ENCODE results near the gene C12orf43. TPM values are rescaled to one million over a fixed set of nuclear protein-coding genes. Genes with fewer than 3 reads are reported as not detected.

The C12orf43 gene
- total RNA-seq, 1 experiment from 2014 or later = 25.7 TPM

DNA sequence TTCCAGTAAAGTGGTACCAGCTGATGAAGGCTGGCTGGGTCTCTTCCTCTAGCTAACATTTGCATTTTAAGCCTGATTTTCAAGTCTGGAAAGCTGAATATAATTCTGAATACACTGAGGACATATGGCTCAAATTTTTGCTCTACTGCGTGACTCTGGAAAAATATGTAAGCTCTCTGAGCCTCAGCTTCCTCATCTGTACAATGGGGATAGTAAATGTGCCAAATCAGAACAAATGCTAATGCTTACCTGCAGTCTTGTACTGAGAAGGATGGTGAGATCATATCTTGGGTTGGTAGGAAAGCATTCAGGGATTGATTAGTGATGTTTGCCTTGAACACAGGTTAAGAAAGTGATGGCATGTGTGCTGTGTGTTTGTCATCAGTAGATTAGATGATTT lies 23.3 kb downstream of the C12orf43 start:
- no peak overlapping the region for H3K56ac ChIP-seq (ENCODE audit: insufficient read length, low read depth, low read length)
- Mint-ChIP-seq H3K9me3 (peaks cover 0 to 6% of the 10 kb centered on the region in 2 experiments; a peak in 2 of 5 replicates), H3K27me3 (ENCODE audit: low read depth) (peaks cover 12% of the 10 kb centered on the region), H3K4me1 (no peaks in the 10 kb centered on the region), H3K36me3 (ENCODE audit: insufficient read depth in 1 of 3, low read depth in 3 of 3) (no peaks in the 10 kb centered on the region), H3K4me3 (no peak overlapping the region), H3K27ac (no peak overlapping the region)
- no peak overlapping the region for H4K8ac ChIP-seq (replicated peaks; ENCODE audit: insufficient read length, low read depth, low read length)
- H3K9ac ChIP-seq (ENCODE audit: extremely low read depth, insufficient read length, low read length) = no peak overlapping the region
- no peak overlapping the region for H4K91ac ChIP-seq (ENCODE audit: insufficient read length, low read depth, low read length)
- no peak overlapping the region for H3K18ac ChIP-seq (ENCODE audit: insufficient read length, low read depth, low read length)
- no peaks in the 10 kb centered on the region for H3K27me3 ChIP-seq (ENCODE audit: insufficient read depth, low read length)
- no peak overlapping the region for H2BK15ac ChIP-seq (ENCODE audit: low read depth, low read length)
- no peak overlapping the region for H2AFZ ChIP-seq (ENCODE audit: low read length)
- no peak overlapping the region for H2BK5ac ChIP-seq (ENCODE audit: insufficient read length, low read length)
- no peak overlapping the region for H3K23ac ChIP-seq (ENCODE audit: insufficient read length, low read depth, low read length)
- no peak overlapping the region for H2BK120ac ChIP-seq (ENCODE audit: low read depth, low read length, poor library complexity, severe bottlenecking)
- H2BK20ac ChIP-seq (ENCODE audit: low read depth, low read length, poor library complexity, severe bottlenecking) = no peak overlapping the region
- no CpG with 5 or more reads among the region's 1 CpG for WGBS (ENCODE audit: extremely low coverage, insufficient read length, low lambda C conversion rate)
- DNase-seq = no peak
- no peak overlapping the region for H2BK12ac ChIP-seq (ENCODE audit: insufficient read length, low read depth, low read length)
- H3T11ph ChIP-seq (ENCODE audit: low read length) = no peak overlapping the region
- H3K4ac ChIP-seq (ENCODE audit: low read depth, low read length) = no peak overlapping the region
- H2AK5ac ChIP-seq (ENCODE audit: insufficient read length, low read length) = no peak overlapping the region
- no peaks in the 10 kb centered on the region for H4K20me1 ChIP-seq (ENCODE audit: control insufficient read depth, insufficient read depth, insufficient read length)
- H4K5ac ChIP-seq (ENCODE audit: insufficient read length, low read depth, low read length) = no peak overlapping the region
- H3K4me2 ChIP-seq (ENCODE audit: insufficient read depth, insufficient read length, low read length) = no peak overlapping the region
- no peaks in the 10 kb centered on the region for H3K23me2 ChIP-seq (ENCODE audit: insufficient read length, low read depth, low read length, poor library complexity, severe bottlenecking)
- H3K79me2 ChIP-seq (ENCODE audit: insufficient read depth, low read length) = no peaks in the 10 kb centered on the region
- H3K9me3 ChIP-seq (ENCODE audit: control insufficient read depth, low read depth, low read length) = no peaks in the 10 kb centered on the region
- H3K79me1 ChIP-seq (ENCODE audit: insufficient read depth, low read depth, low read length, poor library complexity, severe bottlenecking) = no peaks in the 10 kb centered on the region
- H3K4me1 ChIP-seq (ENCODE audit: insufficient read depth, low read length) = no peaks in the 10 kb centered on the region
- no peak overlapping the region for H3K27ac ChIP-seq (ENCODE audit: insufficient read length, low read depth, low read length)
- TF ChIP-seq, protein P1, sequence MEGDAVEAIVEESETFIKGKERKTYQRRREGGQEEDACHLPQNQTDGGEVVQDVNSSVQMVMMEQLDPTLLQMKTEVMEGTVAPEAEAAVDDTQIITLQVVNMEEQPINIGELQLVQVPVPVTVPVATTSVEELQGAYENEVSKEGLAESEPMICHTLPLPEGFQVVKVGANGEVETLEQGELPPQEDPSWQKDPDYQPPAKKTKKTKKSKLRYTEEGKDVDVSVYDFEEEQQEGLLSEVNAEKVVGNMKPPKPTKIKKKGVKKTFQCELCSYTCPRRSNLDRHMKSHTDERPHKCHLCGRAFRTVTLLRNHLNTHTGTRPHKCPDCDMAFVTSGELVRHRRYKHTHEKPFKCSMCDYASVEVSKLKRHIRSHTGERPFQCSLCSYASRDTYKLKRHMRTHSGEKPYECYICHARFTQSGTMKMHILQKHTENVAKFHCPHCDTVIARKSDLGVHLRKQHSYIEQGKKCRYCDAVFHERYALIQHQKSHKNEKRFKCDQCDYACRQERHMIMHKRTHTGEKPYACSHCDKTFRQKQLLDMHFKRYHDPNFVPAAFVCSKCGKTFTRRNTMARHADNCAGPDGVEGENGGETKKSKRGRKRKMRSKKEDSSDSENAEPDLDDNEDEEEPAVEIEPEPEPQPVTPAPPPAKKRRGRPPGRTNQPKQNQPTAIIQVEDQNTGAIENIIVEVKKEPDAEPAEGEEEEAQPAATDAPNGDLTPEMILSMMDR (conservative IDR thresholded peaks at IDR 0.05) = no peak
- H3K14ac ChIP-seq (ENCODE audit: insufficient read depth, low read length) = no peak overlapping the region
